ENCODE results near the gene CNNM2.
"Not testable (repeated sequence)": the region's sequence is repeated elsewhere in the genome, so short reads cannot be mapped to it uniquely, and the experiment has no call there.

CNNM2 gene

GRCh38 chr10:102965311-102965851, 47.3 kb downstream of the CNNM2 start:
- no peak for TF ChIP-seq CTCF (IDR thresholded peaks at IDR 0.05; ENCODE audit: extremely low read depth, missing control alignments)
- no peak for DNase-seq (ENCODE audit: low spot score)

DNA sequence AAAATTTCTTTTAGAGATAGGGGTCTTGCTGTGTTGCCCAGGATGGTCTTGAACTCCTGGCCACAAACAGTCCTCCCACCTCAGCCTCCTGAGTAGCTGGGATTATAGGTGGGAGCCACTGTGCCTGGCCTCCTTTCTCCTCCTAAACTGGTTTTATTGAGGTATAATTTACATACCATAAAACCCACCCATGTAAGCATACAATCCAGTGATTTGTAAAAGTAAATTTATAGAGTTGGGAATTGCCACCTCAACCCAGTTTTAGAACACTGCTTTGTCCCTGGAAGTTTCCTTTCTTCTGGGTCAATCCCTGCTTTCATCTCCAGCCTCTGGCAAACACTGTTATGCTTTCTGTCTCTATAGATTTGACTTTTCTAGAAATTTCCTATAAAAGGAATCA, 49.0 kb downstream of the CNNM2 start:
- no peak for DNase-seq (ENCODE audit: low spot score)
- TF ChIP-seq CTCF (IDR thresholded peaks at IDR 0.05; ENCODE audit: extremely low read depth, missing control alignments) = no peak

DNA sequence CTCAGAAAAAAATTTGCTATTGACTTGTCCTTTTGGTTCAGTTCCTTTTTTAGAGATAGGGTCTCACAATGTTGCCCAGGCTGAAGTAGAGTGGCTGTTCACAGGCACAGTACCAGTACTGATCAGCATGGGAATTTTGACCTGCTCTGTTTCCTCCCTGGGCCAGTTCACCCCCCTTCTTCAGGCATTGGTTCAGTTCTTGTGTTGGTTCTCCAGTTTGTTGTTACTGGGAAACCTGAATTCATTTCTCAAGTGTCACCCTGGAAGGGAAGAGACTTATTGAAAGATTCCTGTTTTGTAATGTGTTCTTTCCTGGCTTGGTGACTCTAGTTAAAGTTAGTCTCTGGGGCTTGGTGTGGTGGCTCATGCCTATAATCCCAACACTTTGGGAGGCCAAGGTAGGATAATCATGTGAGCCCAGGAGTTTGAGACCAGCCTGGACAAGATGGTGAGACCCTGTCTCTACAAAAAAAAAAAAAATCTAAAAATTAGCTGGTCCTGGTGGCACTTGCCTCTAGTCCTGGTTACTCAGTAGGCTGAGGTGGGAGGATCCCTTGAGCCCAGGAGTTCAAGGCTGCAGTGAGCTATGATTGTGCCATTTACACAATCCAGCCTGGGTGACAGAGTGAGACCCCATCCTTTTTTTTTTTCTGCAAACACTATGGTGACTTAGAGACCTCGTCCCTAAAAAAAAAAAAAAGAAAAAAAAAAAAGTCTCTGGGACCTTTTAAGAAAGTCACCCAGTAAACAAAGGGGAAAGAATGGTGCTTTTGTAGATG, 52.7 kb downstream of the CNNM2 start:
- no peak for TF ChIP-seq CTCF (IDR thresholded peaks at IDR 0.05; ENCODE audit: extremely low read depth, missing control alignments)
- no peak for DNase-seq (ENCODE audit: low spot score)

- TF ChIP-seq CTCF (IDR thresholded peaks at IDR 0.05; ENCODE audit: extremely low read depth, missing control alignments) = no peak
- no peak for DNase-seq (ENCODE audit: low spot score)
Observed at GRCh38 chr10:102975483-102976379, 57.6 kb downstream of the CNNM2 start.

DNA sequence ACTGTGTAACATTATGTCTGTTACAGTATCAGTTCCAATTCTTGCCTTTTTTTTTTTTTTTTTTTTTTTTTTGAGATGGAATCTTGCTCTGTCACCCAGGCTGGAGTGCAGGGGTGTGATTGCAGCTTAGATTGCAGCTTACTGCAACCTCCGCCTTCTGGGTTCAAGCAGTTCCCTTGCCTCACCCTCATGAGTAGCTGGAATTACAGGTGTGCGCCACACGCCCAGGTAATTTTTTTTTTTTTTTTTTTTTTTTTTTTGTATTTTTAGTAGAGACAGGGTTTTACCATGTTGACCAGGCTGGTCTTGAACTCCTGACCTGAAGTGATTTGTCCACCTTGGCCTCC, 58.3 kb downstream of the CNNM2 start:
- not testable (repeated sequence) for DNase-seq (ENCODE audit: low spot score)

GRCh38 chr10:102982296-102982695, 64.2 kb downstream of the CNNM2 start:
- no peak for TF ChIP-seq CTCF (IDR thresholded peaks at IDR 0.05; ENCODE audit: extremely low read depth, missing control alignments)
- DNase-seq (ENCODE audit: low spot score) = no peak

DNA sequence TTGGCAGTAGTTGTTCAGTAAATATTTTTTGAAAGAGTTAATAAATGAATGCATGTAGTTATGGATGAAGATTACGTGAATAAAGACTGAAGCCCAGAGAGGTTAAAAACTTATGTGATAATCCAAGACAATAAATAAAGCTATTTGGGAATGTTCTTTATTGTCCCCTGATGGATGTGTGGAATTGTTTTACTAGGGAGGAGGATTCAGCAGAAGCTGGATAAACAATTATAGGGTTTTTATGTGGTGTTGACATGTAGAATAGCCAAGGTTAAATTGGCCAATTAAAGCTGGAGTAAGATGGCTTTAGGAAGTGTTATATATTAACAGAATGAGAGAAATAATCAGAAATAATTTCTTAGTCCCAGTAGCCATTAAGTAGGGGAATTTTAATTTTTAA, 66.0 kb downstream of the CNNM2 start:
- TF ChIP-seq CTCF (IDR thresholded peaks at IDR 0.05; ENCODE audit: extremely low read depth, missing control alignments) = no peak
- DNase-seq (ENCODE audit: low spot score) = no peak
